ENCODE data around the gene SNAP91. TPM values are rescaled to one million over a fixed set of nuclear protein-coding genes. Genes with fewer than 3 reads are reported as not detected.

The SNAP91 gene
- total and polyA plus RNA-seq, 2 donors (not counting 3 experiments of a cell fraction or from before 2014, with no cell fraction given), result 1.3 to 1.5 TPM

GRCh38 chr6:83633609-83634008, 75.3 kb downstream of the SNAP91 start:
- Histone ChIP-seq H3K4me1 (ENCODE audit: control insufficient read depth, extremely low read depth, insufficient read depth, low read length) (no peaks in the 10 kb centered on the region), H3K4me2 (ENCODE audit: insufficient read depth, low read length) (no peak overlapping the region), H4K20me1 (replicated peaks; ENCODE audit: control insufficient read depth, extremely low read depth, insufficient read depth, low read length) (no peaks in the 10 kb centered on the region), H2AFZ (ENCODE audit: low read depth, low read length) (no peak overlapping the region), H3K9me1 (replicated peaks; ENCODE audit: control insufficient read depth, extremely low read depth, insufficient read depth, low read length) (no peaks in the 10 kb centered on the region), H3K79me2 (ENCODE audit: control insufficient read depth, insufficient read depth, low read length) (no peaks in the 10 kb centered on the region), H3K9me3 (replicated peaks; ENCODE audit: control insufficient read depth, insufficient read depth, low read length) (no peaks in the 10 kb centered on the region), H3K27me3 (ENCODE audit: control insufficient read depth in 2 of 2, insufficient read depth in 2 of 2, low read length in 2 of 2) (no peaks in the 10 kb centered on the region), H3K27ac (ENCODE audit: insufficient read depth, low read depth, low read length) (no peak overlapping the region), H3K4me3 (replicated peaks in 1 of 3; ENCODE audit: insufficient read depth in 1 of 3, low read depth in 1 of 3, low read length in 3 of 3) (no peak overlapping the region), H3K36me3 (ENCODE audit: control insufficient read depth in 2 of 2, extremely low read depth in 1 of 2, insufficient read depth in 2 of 2, low read length in 2 of 2) (no peaks in the 10 kb centered on the region), H3K9ac (replicated peaks; ENCODE audit: extremely low read depth, insufficient read depth, low read length) (no peak overlapping the region)
- FAIRE-seq (no peak), DNase-seq (ENCODE audit: low read depth, low spot score) (no peak)
- no TSS peak for BruUV-seq (replicated peaks)
- dilution Hi-C loops (cut with MboI; ENCODE audit: extremely low pct_ligation_motif_present, low sequenced_read_pairs) (no loop called here), intact Hi-C loops (cut with micrococcal nuclease) (no loop called here)
- POLR2A ChIA-PET, result no interaction called here
- CTCF ChIA-PET, result interaction anchor here (2.2 kb wide), 1 partner anchor 19 kb away, joined by 8 read pairs; no protein-coding TSS in a partner anchor
- TF ChIP-seq POLR2AphosphoS5 (IDR thresholded peaks at IDR 0.05; ENCODE audit: insufficient read depth, low read depth, low read length), result no peak
- TF ChIP-seq FOS (IDR thresholded peaks at IDR 0.05; ENCODE audit: borderline replicate concordance, insufficient read depth, low read length), result no peak
- TF ChIP-seq JUN (IDR thresholded peaks at IDR 0.05; ENCODE audit: borderline replicate concordance, insufficient read depth, insufficient read length, low read depth), result no peak
- no peak for TF ChIP-seq CTCF (IDR thresholded peaks at IDR 0.05; ENCODE audit: extremely low read depth in 1 of 2, insufficient read depth in 1 of 2, low read depth in 1 of 2, low read length in 2 of 2)
- no peak for TF ChIP-seq POLR2A (IDR thresholded peaks at IDR 0.05; ENCODE audit: low read depth, low read length)
- no peak for TF ChIP-seq MYC (IDR thresholded peaks at IDR 0.05; ENCODE audit: low read depth, low read length)

- ChIA-PET POLR2A (no interaction called here), CTCF (interaction anchor here (2.2 kb wide), 1 partner anchor 18 kb away, joined by 8 read pairs; no protein-coding TSS in a partner anchor)
- H3K27ac ChIP-seq (ENCODE audit: insufficient read depth, low read depth, low read length), result no peak overlapping the region
- no peaks in the 10 kb centered on the region for H3K4me1 ChIP-seq (ENCODE audit: control insufficient read depth, extremely low read depth, insufficient read depth, low read length)
- no peak overlapping the region for H3K9ac ChIP-seq (replicated peaks; ENCODE audit: extremely low read depth, insufficient read depth, low read length)
- FAIRE-seq (no peak), DNase-seq (ENCODE audit: low read depth, low spot score) (no peak)
- no peak overlapping the region for H3K4me2 ChIP-seq (ENCODE audit: insufficient read depth, low read length)
- H4K20me1 ChIP-seq (replicated peaks; ENCODE audit: control insufficient read depth, extremely low read depth, insufficient read depth, low read length), result no peaks in the 10 kb centered on the region
- dilution Hi-C loops (cut with MboI; ENCODE audit: extremely low pct_ligation_motif_present, low sequenced_read_pairs) (no loop called here), intact Hi-C loops (cut with micrococcal nuclease) (no loop called here)
- no peaks in the 10 kb centered on the region for H3K36me3 ChIP-seq (ENCODE audit: control insufficient read depth in 2 of 2, extremely low read depth in 1 of 2, insufficient read depth in 2 of 2, low read length in 2 of 2)
- H3K9me1 ChIP-seq (replicated peaks; ENCODE audit: control insufficient read depth, extremely low read depth, insufficient read depth, low read length), result no peaks in the 10 kb centered on the region
- no peak overlapping the region for H3K4me3 ChIP-seq (replicated peaks in 1 of 3; ENCODE audit: insufficient read depth in 1 of 3, low read depth in 1 of 3, low read length in 3 of 3)
- TF ChIP-seq CTCF (IDR thresholded peaks at IDR 0.05; ENCODE audit: extremely low read depth in 1 of 2, insufficient read depth in 1 of 2, low read depth in 1 of 2, low read length in 2 of 2), result no peak
- no peak for TF ChIP-seq GATA2 (IDR thresholded peaks at IDR 0.05; ENCODE audit: insufficient read depth, insufficient read length, low read depth, low read length)
- no peak for TF ChIP-seq JUN (IDR thresholded peaks at IDR 0.05; ENCODE audit: borderline replicate concordance, insufficient read depth, insufficient read length, low read depth)
- TF ChIP-seq MYC (IDR thresholded peaks at IDR 0.05; ENCODE audit: low read depth, low read length), result no peak
- no peak for TF ChIP-seq POLR2AphosphoS5 (IDR thresholded peaks at IDR 0.05; ENCODE audit: insufficient read depth, low read depth, low read length)
- no peak for TF ChIP-seq FOS (IDR thresholded peaks at IDR 0.05; ENCODE audit: borderline replicate concordance, insufficient read depth, low read length)
- TF ChIP-seq EZH2 (IDR thresholded peaks at IDR 0.05; ENCODE audit: borderline replicate concordance, low read depth, low read length, severe bottlenecking), result no peak
- TF ChIP-seq POLR2A (IDR thresholded peaks at IDR 0.05; ENCODE audit: low read depth, low read length), result no peak
- TF ChIP-seq MAX (IDR thresholded peaks at IDR 0.05; ENCODE audit: insufficient read depth, insufficient read length), result no peak
- BruUV-seq (replicated peaks), result no TSS peak
- no peaks in the 10 kb centered on the region for H3K27me3 ChIP-seq (ENCODE audit: control insufficient read depth in 2 of 2, insufficient read depth in 2 of 2, low read length in 2 of 2)
- H2AFZ ChIP-seq (ENCODE audit: low read depth, low read length), result no peak overlapping the region
- H3K9me3 ChIP-seq (replicated peaks; ENCODE audit: control insufficient read depth, insufficient read depth, low read length), result no peaks in the 10 kb centered on the region
- no peaks in the 10 kb centered on the region for H3K79me2 ChIP-seq (ENCODE audit: control insufficient read depth, insufficient read depth, low read length)
Measured at GRCh38 chr6:83633149-83633548, 75.8 kb downstream of the SNAP91 start.
